ENCODE results near the gene BHLHA9.
"Not testable (repeated sequence)": the region's sequence is repeated elsewhere in the genome, so short reads cannot be mapped to it uniquely, and the experiment has no call there.

The BHLHA9 gene
- total RNA-seq: 0 to 0.04 reads per million in 2 donors

DNA sequence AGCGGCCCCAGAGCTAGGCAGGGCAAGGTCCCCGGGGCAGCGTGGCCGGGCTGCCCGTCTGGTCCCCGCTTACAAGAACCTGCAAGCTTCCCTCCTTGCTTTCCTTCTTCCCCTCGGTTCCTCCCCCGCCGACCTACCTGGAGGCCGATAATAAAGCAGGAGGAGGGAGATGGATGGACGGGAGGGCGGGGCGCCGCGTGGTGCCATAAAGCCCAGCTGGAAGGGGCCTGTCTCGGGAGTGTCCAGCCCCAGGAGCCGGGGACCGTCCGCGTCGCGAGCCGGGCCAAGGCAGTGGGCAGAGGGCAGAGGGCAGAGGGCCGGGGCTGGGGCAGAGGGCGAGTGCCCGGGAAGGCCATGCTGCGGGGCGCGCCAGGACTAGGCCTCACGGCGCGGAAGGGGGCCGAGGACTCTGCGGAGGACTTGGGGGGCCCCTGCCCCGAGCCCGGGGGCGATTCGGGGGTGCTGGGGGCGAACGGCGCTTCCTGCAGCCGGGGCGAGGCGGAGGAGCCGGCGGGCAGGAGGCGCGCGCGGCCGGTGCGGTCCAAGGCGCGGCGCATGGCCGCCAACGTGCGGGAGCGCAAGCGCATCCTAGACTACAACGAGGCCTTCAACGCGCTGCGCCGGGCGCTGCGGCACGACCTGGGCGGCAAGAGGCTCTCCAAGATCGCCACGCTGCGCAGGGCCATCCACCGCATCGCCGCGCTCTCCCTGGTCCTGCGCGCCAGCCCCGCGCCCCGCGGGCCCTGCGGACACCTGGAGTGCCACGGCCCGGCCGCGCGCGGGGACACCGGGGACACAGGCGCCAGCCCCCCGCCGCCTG, at the start of gene BHLHA9:
Gene BHLHA9 (plus strand): TSS at position 235 of the 820 bp plus-strand sequence. CDS start 120 bp downstream, at position 355.
- DNase-seq: no peak

DNA sequence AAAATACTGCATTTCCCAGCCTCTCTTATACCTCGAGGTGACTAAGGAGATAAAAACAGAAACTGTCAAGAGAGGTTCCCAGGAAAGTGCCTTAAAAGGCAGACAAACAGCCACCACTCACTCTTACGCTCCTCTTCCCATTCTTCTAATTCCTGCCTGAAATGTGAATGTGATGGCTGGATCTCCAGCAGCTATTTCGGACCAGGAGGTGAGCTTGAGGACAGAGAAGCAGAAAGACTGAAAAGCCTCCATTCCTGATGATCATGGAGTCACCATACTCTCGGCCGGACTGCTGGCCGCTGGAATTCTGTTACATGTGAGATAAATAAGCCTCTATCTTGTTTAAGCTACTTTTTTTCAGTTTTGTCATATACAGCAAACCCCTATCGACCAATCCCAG, 49.0 kb upstream of the BHLHA9 start:
- DNase-seq: no peak

DNA sequence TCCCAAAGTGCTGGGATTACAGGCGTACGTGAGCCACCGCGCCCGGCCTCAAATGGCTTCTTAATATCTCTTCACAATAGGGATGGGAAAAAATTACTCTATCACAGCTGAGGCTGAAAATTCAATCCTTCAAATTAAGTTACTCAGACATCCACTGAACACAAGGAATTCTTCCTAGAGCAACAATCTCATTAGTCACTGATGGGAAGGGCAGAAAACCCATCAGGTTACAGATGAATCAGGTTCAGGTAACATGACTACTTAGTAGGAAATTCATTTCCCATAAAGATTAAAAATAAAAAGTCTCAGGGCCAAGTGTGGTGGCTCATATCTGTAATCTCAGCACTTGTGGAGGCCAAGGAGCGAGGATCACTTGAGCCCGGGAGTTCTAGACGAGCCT, 47.9 kb upstream of the BHLHA9 start:
- no peak for DNase-seq

DNA sequence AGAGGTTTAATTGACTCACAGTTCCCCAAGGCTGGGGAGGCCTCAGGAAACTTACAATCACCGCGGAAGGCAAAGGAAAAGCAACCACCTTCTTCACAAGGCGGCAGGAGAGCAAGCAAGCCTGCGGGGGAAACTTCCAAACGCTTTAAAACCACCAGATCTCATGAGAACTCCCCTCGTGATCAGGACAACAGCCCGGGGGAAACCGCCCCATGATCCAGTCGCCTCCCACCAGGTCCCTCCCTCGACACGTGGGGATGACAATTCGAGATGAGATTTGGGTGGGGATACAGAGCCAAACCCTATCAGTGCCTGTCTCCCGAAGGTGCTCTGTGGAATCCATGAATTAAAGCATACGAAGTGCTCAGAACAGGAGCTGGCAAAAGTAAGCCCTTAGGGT, 46.6 kb upstream of the BHLHA9 start:
- no peak for DNase-seq

DNA sequence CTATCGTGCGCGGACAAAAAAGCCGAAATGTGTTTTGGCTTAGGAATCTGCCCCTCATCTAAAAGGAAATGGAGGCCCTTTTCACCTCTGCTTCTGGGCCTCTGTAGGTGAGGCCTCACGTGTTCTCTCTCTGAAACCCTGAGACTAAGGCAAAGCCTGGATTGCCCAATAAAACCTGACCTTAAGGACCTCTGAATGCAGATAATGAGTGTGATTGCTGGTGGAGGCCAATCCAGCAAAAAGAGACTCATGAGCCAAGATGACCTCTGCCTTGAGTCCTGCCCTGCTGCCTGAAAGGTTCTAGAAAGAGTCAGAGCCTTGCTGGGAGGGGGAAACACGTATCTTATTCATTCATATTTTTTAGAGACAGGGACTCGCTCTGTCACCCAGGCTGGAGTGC, 45.9 kb upstream of the BHLHA9 start:
- no peak for DNase-seq

DNA sequence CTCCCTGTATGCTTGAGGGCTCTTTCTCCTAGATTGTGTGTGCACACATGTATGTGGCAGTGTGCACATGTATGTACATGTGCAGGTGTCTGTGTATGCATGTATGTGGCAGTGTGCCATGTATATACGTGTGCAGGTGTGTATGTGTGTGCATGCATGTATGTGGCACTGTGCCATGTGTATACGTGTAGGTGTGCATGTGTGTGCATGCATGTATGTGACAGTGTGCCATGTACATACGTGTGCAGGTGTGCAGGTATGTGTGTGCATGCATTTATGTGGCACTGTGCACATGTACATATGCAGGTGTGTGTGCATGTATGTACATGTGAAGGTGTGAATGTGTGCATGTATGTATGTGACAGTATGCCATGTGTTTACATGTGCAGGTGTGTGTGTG, 43.9 kb upstream of the BHLHA9 start:
- DNase-seq: no peak

DNA sequence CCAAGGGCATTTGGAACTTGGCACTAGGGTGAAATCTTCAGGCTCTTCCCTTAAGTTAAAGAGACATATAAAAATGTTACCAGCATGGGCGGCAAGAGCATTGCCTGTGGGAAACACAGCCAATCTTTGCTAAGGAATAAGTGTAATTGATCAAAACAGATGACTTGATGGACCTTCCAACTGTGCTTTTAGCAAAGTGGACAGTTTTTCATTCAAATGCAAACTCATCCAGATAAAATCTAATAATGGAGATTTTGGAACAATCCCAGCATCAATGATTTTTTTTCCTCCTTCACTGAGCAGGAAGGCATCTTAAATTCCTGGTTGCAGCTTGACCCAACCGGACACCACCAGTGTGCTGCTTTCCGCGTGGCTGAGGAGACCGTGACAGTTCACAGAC, 42.9 kb upstream of the BHLHA9 start:
- DNase-seq: no peak

DNA sequence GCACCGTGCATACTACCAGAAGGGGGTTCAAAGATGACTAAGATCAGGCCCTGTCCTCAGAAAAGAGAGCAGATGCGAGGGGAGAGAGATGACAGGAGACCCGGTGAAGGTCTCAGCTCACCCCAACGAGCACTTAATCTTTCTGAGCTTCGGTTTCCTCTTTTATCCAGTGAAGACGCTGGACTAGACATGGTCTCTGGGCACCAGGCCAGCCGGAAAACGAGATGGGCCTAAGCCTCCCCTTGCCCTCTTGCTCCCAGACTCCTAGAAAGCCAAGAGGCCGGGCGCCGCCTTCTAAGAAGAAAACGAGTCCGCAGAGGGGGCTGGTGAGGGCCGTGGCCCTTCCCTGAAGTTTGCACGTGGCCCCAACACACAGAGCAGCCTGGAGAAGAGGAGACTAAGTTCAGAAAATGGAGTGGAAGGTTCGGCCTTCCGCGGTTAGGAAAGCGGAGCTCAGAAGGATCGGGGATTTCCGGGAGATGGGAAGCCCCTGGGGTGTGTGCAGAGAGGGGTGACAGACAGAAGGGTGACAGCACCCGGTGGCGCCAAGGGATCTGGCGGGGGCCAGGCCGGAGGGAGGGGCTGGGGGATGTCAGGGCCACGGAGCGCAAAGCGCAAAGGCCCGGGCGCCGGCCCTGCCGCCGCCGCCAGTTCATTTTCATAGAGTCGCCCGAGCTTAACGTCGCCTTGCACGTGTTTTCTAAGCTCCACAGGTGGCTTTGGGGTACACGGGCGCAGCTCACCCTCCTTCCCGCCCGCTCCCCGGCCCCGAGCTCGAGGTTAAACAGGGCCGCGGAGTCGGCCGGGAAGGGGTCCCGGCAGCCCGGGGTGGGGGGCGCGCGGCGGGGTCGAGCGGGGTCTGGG, 42.1 kb upstream of the BHLHA9 start:
- peak; percentile 42 for DNase-seq

DNA sequence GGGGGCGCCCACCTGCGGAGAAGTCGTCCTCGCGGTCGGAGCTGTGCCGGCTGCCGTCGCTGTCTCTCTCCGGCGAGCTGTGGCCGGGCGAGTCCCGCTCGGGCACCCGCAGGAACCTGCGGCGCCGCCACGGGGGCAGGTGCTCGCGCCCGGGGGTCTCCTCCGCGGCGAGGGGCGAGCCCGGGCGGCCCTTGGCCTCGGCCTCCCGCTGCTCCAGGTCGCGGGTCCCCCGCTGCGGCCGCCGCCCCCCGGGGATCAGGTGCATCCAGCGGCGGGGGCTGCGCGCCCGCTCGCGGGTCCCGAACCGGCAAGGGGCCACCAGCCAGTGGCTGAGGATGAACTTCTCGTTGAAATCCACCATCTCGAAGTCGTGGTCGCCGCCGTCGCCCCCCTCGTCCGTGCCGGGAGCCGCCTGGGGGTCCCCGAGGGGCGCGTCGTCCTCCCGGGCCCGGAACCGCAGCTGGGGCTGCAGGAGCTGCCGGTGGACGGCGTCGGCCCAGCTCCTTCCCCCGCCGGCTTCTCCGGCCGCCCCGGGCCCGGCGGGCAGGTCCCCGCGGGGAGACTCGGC, 41.4 kb upstream of the BHLHA9 start:
- no peak for DNase-seq

DNA sequence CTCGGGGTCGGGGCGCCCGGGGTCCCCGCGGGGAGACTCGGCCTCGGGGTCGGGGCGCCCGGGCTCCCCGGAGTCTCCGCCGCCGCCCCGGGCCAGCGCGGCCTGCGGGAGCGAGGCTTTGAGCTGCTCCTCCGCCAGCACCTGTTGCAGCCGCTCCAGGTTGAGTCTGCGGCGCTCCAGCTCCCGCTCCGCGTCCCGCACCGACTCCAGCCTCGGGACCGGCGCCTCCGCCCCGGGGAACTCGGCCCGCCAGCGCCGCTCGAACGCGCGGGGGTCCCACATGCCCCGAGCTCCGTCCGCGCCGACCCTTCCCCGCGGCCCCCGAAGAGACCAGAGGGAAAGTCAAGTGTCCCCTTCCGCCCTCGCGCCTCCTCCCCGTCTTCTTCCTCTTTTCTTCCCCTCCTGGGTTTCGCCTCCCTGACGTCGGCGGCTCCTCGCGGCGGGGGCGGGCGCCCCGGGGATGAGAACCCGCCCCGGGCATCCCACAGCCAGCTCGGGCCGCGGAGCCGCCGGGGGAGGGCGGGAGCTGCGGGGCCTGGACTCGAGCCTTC, 40.8 kb upstream of the BHLHA9 start:
- peak; percentile 37 for DNase-seq

DNA sequence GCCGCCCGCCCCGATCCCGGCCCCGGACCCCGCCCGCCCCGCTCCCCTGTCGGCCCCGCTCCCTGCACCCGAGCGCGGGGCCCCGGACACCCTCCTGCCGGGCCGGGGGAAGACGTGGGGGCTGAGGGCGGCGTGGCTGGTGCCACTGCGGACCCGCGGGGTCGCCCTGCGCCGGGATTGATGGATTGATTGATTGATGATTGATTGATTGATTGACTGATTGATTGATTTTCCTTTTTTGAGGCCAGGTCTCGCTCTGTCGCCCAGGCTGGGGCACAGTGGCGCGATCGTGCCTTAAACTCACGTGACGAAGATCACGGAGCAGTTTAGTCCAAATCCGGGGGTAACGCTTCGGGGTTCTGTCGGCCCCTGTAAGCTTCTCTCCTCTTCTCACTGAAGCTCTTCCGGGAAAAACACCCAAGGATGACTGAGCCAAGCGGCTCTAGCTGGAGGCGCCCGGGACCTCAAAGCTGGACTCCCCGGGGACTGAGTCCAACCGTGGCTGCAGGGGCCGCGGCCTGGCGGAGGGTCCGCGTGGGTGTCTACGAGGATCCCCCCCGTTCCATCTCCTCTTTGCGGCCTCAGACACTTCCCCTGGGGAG, 40.2 kb upstream of the BHLHA9 start:
- DNase-seq: no peak

DNA sequence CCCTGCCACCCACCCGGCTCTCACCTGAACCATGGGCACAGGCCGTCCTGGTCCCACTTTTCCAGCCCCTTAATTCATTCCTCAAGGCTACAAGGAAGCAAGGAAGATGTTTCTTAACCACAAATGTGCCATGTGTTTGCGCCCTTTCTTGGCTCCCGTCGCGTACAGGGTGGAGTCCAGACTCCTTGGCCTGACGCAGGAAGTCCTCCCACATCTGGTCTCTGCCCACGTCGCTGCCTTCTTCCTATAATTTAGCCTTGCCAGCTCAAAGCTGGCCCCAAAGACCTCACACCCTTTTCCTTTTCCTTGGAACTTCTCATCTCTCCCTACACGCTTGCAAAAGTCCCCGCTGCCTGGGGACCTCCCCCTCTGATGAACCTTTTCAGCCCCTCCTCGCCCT, 38.8 kb upstream of the BHLHA9 start:
- no peak for DNase-seq

DNA sequence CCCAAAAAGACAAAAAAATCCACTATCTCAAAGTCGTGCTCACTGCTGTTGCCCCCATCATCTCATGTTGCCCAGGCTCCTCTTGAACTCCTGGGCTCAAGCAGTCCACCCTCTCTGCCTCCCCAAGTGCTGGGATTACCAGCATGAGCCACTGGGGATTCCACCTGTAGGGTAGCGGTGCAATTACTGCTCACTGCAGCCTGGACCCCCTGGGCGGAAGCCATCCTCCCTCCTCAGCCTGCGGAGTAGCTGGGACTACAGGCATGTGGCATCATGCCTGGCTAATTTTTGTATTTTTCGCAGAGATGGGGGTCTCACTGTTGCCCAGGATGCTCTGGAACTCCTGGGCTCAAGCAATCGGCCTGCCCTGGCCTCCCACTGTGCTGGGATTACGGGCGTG, 37.9 kb upstream of the BHLHA9 start:
- no peak for DNase-seq

DNA sequence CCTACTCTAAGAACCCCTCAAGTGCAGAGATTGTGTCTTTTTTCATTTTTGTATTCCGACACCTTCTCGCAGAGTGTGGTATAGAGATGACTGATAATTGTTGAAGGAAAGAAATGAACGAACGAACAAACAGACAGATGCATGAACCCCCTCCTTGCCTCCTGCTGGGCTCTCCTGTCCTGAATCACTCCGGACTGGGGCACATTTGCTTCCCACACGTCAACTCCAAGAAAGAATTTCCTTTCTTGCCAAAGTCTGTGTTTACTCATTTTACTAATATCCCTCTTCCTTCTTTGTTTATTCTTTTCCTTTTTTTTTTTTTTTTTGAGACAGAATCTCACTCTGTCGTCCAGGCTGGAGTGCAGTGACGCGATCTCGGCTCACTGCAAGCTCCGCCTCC, 37.5 kb upstream of the BHLHA9 start:
- DNase-seq: no peak

DNA sequence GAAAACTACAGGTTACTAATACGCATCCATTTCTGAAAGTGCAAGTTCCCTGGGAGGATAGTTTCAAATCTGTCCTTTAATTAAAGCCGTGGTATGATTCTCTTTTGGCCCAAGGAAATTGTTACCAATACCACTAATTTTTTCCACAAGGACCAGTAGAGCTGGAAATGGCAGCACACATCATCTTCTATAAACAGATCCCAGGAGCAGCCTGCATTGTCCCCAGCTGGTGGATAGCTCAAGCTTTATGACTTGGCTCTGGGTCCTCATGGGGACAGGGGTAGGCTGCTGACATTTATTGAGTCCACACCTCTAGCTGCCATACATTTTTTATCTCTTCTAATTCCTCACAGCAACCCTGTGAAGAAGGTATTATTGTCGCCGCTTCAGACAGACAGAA, 35.8 kb upstream of the BHLHA9 start:
- DNase-seq: no peak

DNA sequence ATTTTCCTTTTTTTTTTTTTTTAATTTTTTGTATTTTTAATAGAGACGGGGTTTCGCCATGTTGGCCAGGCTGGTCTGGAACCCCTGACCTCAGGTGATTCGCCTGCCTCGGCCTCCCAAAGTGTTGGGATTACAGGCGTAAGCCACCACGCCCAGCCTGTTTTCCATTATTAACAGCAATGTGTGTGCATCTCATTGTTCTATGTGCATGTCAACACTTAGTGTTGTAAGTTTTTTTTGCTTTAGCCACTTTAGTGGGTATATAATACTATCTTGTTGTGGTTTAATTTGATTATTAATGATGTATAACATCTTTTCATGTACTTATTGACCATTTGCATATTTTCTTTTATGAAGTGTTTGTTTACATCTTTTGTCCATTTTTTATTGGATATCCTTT, 32.8 kb upstream of the BHLHA9 start:
- DNase-seq: no peak

DNA sequence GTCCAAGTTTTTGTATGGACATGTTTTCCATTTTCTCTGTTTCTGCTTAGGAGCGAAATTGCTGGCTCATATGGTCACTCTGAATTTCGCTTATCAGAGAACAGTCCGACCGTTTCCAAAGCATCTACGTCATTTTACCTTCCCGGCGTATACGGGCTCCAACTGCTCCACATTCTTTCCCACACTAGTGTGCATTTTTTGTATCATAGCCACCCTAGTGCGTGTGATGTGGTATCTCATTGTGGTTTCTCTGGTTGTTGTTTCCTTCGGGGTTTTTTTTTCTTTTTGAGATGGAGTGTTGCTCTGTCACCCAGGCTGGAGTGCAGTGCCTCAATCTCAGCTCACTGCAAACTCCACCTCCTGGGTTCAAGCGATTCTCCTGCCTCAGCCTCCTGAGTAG, 31.0 kb upstream of the BHLHA9 start:
- DNase-seq: no peak

DNA sequence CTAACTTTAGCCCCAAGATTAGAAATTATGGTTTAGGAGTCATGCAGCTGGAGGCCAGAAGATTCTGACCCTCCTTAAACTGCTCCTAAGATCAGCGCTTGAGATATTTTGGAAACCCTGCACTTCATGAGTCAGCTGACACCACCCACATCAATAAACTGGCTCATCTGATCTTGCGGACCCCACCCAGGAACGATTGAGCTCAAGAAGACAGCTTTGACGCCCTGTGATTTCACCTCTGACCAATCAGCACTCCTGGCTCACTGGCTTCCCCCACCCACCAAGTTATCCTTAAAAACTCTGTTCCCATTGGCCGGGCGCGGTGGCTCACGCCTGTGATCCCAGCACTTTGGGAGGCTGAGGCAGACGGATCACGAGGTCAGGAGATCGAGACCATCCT, 29.8 kb upstream of the BHLHA9 start:
- DNase-seq: not testable (repeated sequence)

DNA sequence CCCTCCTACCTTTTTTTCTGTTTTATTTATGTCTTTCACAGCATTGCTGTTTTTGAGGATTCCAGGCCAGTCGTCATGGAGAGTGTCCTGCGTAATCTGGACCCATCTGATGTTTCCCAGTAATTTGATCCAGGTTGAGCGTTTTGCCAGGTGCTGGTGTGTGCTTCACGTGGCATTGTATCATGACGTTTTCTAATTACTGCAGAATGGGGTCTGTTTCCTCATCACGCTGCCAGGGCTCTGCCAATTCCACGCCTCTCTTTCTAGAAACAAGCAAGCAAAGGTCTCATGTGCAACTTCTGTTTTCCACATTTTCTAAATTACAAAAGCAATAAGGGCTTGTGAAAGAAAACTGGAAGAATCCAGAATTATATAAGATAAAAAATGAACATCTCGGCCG, 28.3 kb upstream of the BHLHA9 start:
- DNase-seq: no peak

DNA sequence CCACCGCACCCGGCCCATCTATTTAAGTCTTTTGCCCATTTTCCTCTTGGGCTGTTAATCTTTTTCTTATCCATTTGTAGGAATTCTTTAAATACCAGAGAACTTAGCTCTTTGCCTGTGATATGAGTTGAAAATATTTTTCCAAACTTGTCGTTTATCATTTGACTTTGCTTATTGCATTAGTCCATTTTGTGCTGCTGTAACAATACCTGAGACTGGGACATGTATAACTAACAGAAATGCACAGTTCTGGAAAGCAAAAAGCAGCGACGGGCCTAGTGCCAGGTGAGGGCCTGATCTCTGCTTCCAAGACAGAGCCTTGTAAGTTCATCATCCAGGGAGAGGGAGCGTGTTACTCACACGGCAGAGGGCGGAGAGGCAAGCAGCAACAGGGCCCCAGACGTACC, 25.6 kb upstream of the BHLHA9 start:
- DNase-seq: no peak

DNA sequence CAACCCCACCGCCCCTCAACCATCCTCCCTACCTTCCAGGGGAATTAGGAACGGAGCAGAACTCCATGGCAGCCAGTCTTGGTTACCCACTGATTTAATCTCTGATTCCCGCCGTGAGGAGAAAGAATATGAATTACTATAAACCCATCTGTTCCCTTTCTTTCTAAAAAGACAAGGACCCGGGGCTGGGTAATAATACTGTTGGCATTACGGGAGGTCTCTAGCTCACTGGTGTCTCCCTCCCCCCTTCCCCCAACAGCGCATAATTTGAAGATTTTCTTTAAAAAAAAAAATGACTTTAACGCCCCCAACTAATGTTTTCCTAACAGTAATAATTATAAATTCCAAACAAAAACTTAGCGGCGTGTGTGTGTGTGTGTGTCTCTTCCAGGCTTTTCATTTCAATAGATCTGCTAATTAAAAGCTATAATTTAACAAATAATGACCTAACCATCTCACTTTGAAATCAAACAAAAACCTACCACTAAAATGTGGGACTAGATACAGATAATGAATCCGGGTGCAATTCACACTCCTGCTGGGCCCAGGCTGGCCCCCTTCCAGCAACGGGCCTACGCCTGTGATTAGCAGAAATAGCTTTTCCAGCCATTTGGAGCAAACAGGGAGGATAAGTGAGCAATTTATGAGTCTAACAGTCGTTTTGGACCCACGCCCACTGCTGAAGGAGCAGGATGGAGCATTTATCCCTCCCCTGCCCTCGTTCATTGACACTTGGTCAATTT, 18.2 kb upstream of the BHLHA9 start:
- DNase-seq: no peak

DNA sequence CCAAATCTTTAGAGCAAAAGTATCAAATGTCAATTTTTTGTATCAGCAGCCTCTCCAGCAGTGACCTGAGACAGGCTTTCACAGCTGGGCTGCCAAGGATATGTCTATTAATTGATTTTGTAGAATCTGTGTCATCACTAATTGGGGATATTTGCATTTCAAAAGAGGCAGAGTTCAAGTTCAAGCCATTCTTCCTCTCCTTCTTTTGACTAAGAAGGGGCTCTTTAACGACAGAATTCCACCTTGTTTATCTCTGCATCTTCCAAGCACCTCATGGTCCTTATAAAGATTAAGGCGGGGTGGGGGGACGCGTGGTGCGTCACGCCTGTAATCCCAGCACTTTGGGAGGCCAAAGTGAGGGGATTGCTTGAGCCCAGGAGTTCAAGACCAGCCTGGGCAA, 15.2 kb upstream of the BHLHA9 start:
- no peak for DNase-seq

Measured in activated gamma-delta T cell (primary cell).